Measurements from ENCODE around the gene TMIGD1.

DNA sequence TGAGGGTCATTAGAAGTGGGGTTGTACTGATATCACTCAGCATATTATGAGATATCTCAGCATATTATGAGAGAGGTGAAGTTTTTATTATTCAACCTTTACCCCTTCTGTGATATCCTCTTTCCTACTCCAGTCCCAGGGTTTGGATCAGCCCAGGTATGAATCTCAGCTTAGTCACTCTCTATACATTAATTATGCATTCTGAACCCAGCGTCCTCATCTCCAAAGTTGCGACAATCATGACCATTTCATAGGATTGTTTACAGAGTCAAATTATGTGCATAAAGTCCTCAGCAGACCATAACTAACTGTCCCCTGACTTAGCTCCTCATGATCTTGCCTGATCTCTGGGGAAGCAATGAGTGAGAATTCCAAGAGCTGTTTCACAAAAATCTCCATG lies 21.6 kb downstream of the TMIGD1 start:
- TF ChIP-seq ZNF274 (IDR thresholded peaks at IDR 0.05; ENCODE audit: low read depth, low read length) (no peak), SUZ12 (IDR thresholded peaks at IDR 0.05; ENCODE audit: extremely low read depth, insufficient read depth, insufficient read length) (no peak)
